ENCODE measurements around the gene TMEM272. TPM values are rescaled to one million over a fixed set of nuclear protein-coding genes. Genes with fewer than 3 reads are reported as not detected.

TMEM272 gene, protein sequence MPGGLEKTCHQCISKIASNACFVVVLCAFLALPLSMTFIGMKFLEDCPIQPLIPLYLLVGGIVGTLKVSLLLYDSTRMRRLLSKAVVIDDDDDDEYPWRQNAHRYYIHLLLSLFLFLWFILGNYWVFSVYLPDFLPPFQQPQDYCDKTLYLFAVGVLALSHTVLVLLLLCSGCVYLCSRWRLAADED
- 0.17 TPM for total RNA-seq (2021; ENCODE audit: unreplicated experiment)
- 0.04 TPM in 1 of 2 replicates, not detected in the other for polyA plus RNA-seq (2012)
- percentile 32 among the genes with signal in this experiment for Bru-seq, nascent RNA
- percentile 34 among the genes with signal in this experiment for BruChase-seq, experiment 1, labeled RNA remaining after a 6-hour chase
- BruChase-seq, experiment 2, labeled RNA remaining after a 2-hour chase = percentile 36 among the genes with signal in this experiment
- long read RNA-seq = 0 reads

DNA sequence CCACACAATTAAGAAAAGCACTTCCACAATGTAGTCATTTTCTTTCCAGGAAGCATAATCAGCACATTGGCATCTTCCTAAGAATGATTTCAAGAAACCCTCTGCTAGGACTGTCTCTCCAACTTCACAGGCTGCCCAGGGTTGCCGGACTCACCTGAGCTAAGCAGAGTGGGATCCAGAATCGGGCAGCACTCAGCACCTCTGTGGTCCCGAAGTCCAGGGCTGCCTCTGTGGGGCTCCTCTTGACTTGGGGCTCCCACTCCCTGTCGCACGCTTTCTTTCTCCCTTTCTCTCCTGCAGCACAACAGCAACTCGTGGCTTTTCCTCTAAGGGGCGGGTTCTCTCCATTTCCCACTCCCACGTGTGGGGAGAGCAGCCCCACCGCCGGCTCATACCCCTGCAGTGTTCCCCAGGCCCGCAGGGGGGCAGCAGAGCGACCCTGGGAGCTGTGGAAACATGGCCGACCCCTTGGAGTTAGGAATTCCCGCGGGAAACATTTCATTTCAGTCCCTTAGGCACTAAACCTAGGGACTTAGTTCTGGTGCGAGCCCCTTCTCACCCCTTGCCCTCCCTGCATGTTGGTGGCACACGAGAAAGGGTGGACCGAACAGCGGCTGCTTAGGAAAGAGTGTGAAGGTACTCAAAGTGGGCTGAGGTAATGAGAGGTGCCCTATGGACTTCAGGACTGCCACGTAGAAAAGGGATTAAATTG is at the start of gene TMEM272:
TSS of gene TMEM272 (minus strand) at position 316 of the 712 bp plus-strand sequence. CDS start 6,647 bp downstream, outside the sequence.
- peak within 1 kb of the TSS; percentile 88 for H2AFZ ChIP-seq (ENCODE audit: low read depth, low read length, poor library complexity, severe bottlenecking)
- ChIA-PET POLR2A (no interaction called here), CTCF (interaction anchor here (0.6 to 2.0 kb wide), 12 partner anchors 9 to 606 kb away, joined by 3 to 11 read pairs (median 4); partner anchors contain the start of gene VPS36), RAD21 (ENCODE audit: low non-redundant PET in 1 of 2, low total read pairs in 2 of 2, uncharacterized antibody in 2 of 2, unreplicated experiment in 2 of 2) (no interaction called here)
- no peaks in the 10 kb centered on the region for H3K27me3 ChIP-seq (ENCODE audit: insufficient read depth, low read length)
- no peaks in the 10 kb centered on the region for H4K20me1 ChIP-seq (ENCODE audit: insufficient read depth)
- intact Hi-C loops (cut with micrococcal nuclease) = loop anchor here (1.0 kb wide), 1 partner anchor 282 kb away; no protein-coding TSS in a partner anchor
- no peak within 1 kb of the TSS for H3K27ac ChIP-seq (ENCODE audit: low read depth, low read length)
- peaks cover 3 to 14% of the 10 kb centered on the region in 2 experiments; a peak in 3 of 4 replicates for H3K4me1 ChIP-seq (ENCODE audit: control insufficient read depth in 1 of 2, insufficient read depth in 2 of 2, low read length in 2 of 2)
- peak; percentile 23 for DNase-seq (ENCODE audit: low read depth, low spot score)
- no peaks in the 10 kb centered on the region for H3K79me2 ChIP-seq (ENCODE audit: insufficient read depth, low read length)
- peak within 1 kb of the TSS; percentile 69 for H3K4me2 ChIP-seq (ENCODE audit: low read length)
- peak; percentile 85 for ATAC-seq
- BruUV-seq (replicated peaks) = no TSS peak
- peak within 1 kb of the TSS; percentile 27; the same call in 1 of the 2 replicates for H3K9ac ChIP-seq (ENCODE audit: low read length)
- H3K4me3 ChIP-seq (replicated peaks in 1 of 2; ENCODE audit: low read depth in 1 of 2, low read length in 2 of 2) = peak within 1 kb of the TSS in 1 of 2 experiments; percentile 34; a peak in 2 of 4 replicates
- H3K36me3 ChIP-seq (ENCODE audit: control insufficient read depth in 1 of 2, insufficient read depth in 2 of 2, low read length in 2 of 2) = no peaks in the 10 kb centered on the region
- H3K9me3 ChIP-seq (ENCODE audit: control insufficient read depth in 1 of 2, insufficient read depth in 1 of 2, low read depth in 1 of 2, low read length in 2 of 2) = no peaks in the 10 kb centered on the region
- H3K9me2 ChIP-seq (ENCODE audit: insufficient read depth) = no peaks in the 10 kb centered on the region
- TF ChIP-seq SRF (IDR thresholded peaks at IDR 0.05; ENCODE audit: low read depth) (no peak), EZH2phosphoT487 (IDR thresholded peaks at IDR 0.05; ENCODE audit: borderline replicate concordance) (no peak), SIN3A (IDR thresholded peaks at IDR 0.05; ENCODE audit: low read depth) (no peak), RAD21 (IDR thresholded peaks at IDR 0.05; ENCODE audit: low read depth) (peak; percentile 44; the same call in 1 of the 2 replicates), TCF7L2 (IDR thresholded peaks at IDR 0.05; ENCODE audit: borderline replicate concordance, extremely low read depth, insufficient read depth, insufficient read length) (no peak), JUND (IDR thresholded peaks at IDR 0.05) (no peak), ELF1 (IDR thresholded peaks at IDR 0.05; ENCODE audit: borderline replicate concordance, low read depth) (no peak), EGR1 (IDR thresholded peaks at IDR 0.05; ENCODE audit: low read depth) (0 out of 2 replicates have a peak, but pooled peaks have one; percentile 24), POLR2AphosphoS5 (IDR thresholded peaks at IDR 0.05; ENCODE audit: low read depth, low read length) (no peak; the same call in 1 of the 2 replicates), CEBPB (IDR thresholded peaks at IDR 0.05; ENCODE audit: low read depth) (no peak), ZFX (IDR thresholded peaks at IDR 0.05) (no peak)
- TF ChIP-seq, protein P1, sequence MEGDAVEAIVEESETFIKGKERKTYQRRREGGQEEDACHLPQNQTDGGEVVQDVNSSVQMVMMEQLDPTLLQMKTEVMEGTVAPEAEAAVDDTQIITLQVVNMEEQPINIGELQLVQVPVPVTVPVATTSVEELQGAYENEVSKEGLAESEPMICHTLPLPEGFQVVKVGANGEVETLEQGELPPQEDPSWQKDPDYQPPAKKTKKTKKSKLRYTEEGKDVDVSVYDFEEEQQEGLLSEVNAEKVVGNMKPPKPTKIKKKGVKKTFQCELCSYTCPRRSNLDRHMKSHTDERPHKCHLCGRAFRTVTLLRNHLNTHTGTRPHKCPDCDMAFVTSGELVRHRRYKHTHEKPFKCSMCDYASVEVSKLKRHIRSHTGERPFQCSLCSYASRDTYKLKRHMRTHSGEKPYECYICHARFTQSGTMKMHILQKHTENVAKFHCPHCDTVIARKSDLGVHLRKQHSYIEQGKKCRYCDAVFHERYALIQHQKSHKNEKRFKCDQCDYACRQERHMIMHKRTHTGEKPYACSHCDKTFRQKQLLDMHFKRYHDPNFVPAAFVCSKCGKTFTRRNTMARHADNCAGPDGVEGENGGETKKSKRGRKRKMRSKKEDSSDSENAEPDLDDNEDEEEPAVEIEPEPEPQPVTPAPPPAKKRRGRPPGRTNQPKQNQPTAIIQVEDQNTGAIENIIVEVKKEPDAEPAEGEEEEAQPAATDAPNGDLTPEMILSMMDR (IDR thresholded peaks at IDR 0.05 in 2 of 3, conservative IDR thresholded peaks at IDR 0.05 in 1 of 3; ENCODE audit: borderline replicate concordance in 1 of 3, insufficient read depth in 1 of 3, low read depth in 2 of 3, low read length in 2 of 3) = peak; percentile 54 to 98 (median 92); a peak in 5 of 6 replicates
- TF ChIP-seq, protein P2, sequence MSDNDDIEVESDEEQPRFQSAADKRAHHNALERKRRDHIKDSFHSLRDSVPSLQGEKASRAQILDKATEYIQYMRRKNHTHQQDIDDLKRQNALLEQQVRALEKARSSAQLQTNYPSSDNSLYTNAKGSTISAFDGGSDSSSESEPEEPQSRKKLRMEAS (IDR thresholded peaks at IDR 0.05) = no peak
- TF ChIP-seq, protein P3, sequence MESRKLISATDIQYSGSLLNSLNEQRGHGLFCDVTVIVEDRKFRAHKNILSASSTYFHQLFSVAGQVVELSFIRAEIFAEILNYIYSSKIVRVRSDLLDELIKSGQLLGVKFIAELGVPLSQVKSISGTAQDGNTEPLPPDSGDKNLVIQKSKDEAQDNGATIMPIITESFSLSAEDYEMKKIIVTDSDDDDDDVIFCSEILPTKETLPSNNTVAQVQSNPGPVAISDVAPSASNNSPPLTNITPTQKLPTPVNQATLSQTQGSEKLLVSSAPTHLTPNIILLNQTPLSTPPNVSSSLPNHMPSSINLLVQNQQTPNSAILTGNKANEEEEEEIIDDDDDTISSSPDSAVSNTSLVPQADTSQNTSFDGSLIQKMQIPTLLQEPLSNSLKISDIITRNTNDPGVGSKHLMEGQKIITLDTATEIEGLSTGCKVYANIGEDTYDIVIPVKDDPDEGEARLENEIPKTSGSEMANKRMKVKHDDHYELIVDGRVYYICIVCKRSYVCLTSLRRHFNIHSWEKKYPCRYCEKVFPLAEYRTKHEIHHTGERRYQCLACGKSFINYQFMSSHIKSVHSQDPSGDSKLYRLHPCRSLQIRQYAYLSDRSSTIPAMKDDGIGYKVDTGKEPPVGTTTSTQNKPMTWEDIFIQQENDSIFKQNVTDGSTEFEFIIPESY (IDR thresholded peaks at IDR 0.05; ENCODE audit: extremely low read depth, insufficient replicate concordance, low read length) = no peak
- TF ChIP-seq, protein P4, sequence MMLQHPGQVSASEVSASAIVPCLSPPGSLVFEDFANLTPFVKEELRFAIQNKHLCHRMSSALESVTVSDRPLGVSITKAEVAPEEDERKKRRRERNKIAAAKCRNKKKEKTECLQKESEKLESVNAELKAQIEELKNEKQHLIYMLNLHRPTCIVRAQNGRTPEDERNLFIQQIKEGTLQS (IDR thresholded peaks at IDR 0.05) = no peak
- TF ChIP-seq, protein P5, sequence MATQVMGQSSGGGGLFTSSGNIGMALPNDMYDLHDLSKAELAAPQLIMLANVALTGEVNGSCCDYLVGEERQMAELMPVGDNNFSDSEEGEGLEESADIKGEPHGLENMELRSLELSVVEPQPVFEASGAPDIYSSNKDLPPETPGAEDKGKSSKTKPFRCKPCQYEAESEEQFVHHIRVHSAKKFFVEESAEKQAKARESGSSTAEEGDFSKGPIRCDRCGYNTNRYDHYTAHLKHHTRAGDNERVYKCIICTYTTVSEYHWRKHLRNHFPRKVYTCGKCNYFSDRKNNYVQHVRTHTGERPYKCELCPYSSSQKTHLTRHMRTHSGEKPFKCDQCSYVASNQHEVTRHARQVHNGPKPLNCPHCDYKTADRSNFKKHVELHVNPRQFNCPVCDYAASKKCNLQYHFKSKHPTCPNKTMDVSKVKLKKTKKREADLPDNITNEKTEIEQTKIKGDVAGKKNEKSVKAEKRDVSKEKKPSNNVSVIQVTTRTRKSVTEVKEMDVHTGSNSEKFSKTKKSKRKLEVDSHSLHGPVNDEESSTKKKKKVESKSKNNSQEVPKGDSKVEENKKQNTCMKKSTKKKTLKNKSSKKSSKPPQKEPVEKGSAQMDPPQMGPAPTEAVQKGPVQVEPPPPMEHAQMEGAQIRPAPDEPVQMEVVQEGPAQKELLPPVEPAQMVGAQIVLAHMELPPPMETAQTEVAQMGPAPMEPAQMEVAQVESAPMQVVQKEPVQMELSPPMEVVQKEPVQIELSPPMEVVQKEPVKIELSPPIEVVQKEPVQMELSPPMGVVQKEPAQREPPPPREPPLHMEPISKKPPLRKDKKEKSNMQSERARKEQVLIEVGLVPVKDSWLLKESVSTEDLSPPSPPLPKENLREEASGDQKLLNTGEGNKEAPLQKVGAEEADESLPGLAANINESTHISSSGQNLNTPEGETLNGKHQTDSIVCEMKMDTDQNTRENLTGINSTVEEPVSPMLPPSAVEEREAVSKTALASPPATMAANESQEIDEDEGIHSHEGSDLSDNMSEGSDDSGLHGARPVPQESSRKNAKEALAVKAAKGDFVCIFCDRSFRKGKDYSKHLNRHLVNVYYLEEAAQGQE (IDR thresholded peaks at IDR 0.05; ENCODE audit: low read depth) = no peak
